ENCODE data around the gene CYB561D1. TPM values are rescaled to one million over a fixed set of nuclear protein-coding genes. Genes with fewer than 3 reads are reported as not detected.
A peak's percentile ranks its signal among the peaks of the same experiment; 100 is the strongest.
"Not testable (repeated sequence)": the region's sequence is repeated elsewhere in the genome, so short reads cannot be mapped to it uniquely, and the experiment has no call there.

The CYB561D1 gene
- total RNA-seq, 2 donors from 2014 or later, result 15.8 to 16.5 TPM

DNA sequence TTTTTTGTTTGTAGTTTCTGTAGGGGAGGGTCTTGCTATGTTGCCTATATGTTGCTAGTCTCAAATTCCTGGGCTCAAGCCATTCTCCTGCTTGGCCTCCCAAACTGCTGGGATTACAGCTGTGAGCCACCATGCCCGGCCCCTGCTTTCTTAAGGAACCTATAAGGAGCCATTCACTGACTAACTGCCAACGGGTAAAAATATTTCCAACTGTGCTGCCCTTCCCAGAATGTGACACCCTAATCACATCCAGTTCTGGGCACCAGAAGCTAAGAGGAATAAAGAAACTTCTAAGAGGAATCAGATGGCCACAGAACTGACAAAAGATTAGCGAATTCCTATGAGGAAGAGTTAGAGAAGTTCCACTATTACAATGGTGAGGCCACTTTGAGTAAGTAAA lies 21.1 kb upstream of the CYB561D1 start:
- Mint-ChIP-seq H3K4me3 (no peak overlapping the region), H3K4me1 (ENCODE audit: low read depth) (no peaks in the 10 kb centered on the region), H3K27me3 (ENCODE audit: low read depth) (peaks cover 49% of the 10 kb centered on the region), H3K9me3 (no peaks in the 10 kb centered on the region), H3K27ac (no peak overlapping the region), H3K36me3 (ENCODE audit: insufficient read depth in 2 of 2) (no peaks in the 10 kb centered on the region)
- DNase-seq (no peak), ATAC-seq (replicated peaks in 1 of 2) (no peak)

DNA sequence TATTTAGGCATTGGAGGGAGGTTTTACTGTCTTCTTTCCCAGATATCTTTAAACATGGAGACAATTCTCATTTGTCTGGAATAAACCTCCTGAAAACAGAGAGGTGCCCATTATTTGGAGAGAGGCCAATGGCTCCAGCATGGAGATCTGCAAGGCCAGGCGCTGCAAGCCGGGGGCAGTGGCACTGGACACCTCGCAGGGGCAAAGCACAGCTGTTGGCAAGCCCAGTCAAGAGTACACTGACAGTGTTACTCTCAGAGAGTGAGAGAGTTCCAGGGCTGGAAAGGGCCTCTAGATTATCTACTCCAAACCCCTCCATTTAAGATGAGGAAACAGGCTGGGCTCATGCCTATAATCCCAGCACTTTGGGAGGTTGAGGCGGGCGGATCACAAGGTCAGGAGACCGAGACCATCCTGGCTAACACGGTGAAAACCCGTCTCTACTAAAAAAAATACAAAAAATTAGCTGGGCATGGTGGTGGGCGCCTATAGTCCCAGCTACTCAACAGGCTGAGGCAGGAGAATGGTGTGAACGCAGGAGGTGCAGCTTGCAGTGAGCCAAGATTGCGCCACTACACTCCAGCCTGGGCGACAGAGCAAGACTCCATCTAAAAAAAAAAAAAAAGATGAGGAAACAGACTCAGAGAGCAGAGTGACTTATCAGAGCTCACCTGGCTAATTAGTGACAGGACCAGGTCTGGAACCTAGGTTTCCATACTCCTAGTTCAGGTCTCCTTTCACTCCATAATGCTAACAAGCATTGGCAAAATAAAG lies 20.4 kb upstream of the CYB561D1 start:
- peaks cover 47% of the 10 kb centered on the region for H3K27me3 Mint-ChIP-seq (ENCODE audit: low read depth)
- not testable (repeated sequence) for ATAC-seq (replicated peaks in 1 of 2); H3K4me1 Mint-ChIP-seq (ENCODE audit: low read depth); DNase-seq; H3K36me3 Mint-ChIP-seq (ENCODE audit: insufficient read depth in 2 of 2); H3K9me3 Mint-ChIP-seq; H3K27ac Mint-ChIP-seq; H3K4me3 Mint-ChIP-seq

DNA sequence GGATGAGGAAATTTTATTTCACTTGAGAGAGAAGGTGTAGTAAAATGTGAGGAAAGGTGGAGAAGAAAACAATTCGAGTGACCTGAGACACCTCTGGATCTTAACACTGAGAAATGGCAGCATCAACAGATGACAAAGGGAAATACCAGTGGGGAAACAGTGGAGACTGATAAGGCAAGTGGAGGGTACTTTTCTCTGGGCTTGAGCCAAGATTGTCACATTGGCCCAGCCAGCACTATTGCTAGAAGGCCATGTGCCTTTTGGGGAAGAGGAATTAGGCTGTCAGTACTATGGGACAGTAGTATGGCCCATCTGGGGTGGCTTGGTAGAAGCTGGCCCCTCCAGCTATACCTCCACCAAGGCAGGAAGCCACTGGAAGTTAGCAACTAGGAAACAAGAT lies 19.2 kb upstream of the CYB561D1 start:
- H3K27me3 Mint-ChIP-seq (ENCODE audit: low read depth), result peaks cover 47% of the 10 kb centered on the region
- DNase-seq, result no peak
- no peaks in the 10 kb centered on the region for H3K9me3 Mint-ChIP-seq
- H3K27ac Mint-ChIP-seq, result no peak overlapping the region
- H3K4me3 Mint-ChIP-seq, result no peak overlapping the region
- no peaks in the 10 kb centered on the region for H3K36me3 Mint-ChIP-seq (ENCODE audit: insufficient read depth in 2 of 2)
- ATAC-seq (replicated peaks in 1 of 2), result no peak
- peaks cover 4% of the 10 kb centered on the region for H3K4me1 Mint-ChIP-seq (ENCODE audit: low read depth)

DNA sequence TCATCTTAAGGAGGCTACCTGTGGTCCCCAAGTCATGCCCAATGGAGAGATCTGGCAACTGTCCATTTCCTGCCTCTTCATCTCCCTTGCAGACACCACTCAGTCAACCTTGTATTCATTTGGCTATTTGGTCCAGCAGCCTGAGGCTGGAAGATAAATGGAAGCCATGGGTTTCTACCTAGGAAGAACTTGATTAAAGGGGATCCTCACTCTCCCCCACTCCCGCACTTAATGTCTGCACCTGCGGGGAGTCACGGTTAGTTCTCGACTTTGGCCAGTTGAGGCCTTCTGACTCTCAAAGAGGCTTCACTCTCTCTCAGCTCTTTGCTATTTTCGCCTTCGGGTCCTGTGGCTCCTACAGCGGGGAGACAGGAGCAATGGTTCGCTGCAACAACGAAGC lies 18.6 kb upstream of the CYB561D1 start:
- Mint-ChIP-seq H3K4me1 (ENCODE audit: low read depth) (peaks cover 5% of the 10 kb centered on the region), H3K27ac (no peak overlapping the region), H3K36me3 (ENCODE audit: insufficient read depth in 2 of 2) (no peaks in the 10 kb centered on the region), H3K9me3 (no peaks in the 10 kb centered on the region), H3K27me3 (ENCODE audit: low read depth) (peaks cover 47% of the 10 kb centered on the region), H3K4me3 (no peak overlapping the region)
- no peak for DNase-seq
- no peak for ATAC-seq (replicated peaks in 1 of 2)

DNA sequence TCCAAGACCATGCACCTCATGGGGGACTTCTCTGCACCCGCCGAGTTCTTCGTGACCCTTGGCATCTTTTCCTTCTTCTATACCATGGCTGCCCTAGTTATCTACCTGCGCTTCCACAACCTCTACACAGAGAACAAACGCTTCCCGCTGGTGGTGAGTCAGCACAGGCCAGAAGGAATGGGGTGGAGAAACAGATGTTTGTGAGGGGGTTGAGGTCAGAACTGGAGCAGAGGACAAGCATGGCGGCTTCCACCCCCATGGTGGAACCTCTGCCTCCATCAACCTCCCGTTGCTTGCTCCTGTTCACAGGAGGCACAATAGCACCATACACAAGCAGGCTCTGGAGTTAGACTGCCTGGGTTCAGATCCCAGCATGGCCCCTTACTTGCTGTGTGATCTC lies 17.1 kb upstream of the CYB561D1 start:
- H3K9me3 Mint-ChIP-seq, result no peaks in the 10 kb centered on the region
- H3K27me3 Mint-ChIP-seq (ENCODE audit: low read depth), result peaks cover 41% of the 10 kb centered on the region
- no peaks in the 10 kb centered on the region for H3K36me3 Mint-ChIP-seq (ENCODE audit: insufficient read depth in 2 of 2)
- H3K4me1 Mint-ChIP-seq (ENCODE audit: low read depth), result peaks cover 19% of the 10 kb centered on the region
- H3K27ac Mint-ChIP-seq, result no peak overlapping the region
- no peak for DNase-seq
- ATAC-seq (replicated peaks in 1 of 2), result no peak
- no peak overlapping the region for H3K4me3 Mint-ChIP-seq

DNA sequence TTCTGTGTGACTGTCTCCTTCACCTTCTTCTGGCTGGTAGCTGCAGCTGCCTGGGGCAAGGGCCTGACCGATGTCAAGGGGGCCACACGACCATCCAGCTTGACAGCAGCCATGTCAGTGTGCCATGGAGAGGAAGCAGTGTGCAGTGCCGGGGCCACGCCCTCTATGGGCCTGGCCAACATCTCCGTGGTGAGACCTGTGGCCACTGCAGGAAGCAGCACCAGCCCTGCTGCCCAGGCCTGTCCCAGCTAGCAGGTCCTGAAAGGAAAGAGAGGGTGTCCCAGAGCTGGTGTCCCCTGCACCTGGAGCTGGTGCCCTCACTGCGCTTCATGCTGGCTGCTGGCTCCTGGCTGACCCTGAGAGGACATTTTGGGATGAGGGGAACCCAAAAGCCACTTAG lies 16.1 kb upstream of the CYB561D1 start:
- H3K4me3 Mint-ChIP-seq, result no peak overlapping the region
- peaks cover 25% of the 10 kb centered on the region for H3K4me1 Mint-ChIP-seq (ENCODE audit: low read depth)
- no peak for DNase-seq
- no peaks in the 10 kb centered on the region for H3K9me3 Mint-ChIP-seq
- ATAC-seq (replicated peaks in 1 of 2), result no peak
- H3K27me3 Mint-ChIP-seq (ENCODE audit: low read depth), result peaks cover 40% of the 10 kb centered on the region
- no peak overlapping the region for H3K27ac Mint-ChIP-seq
- H3K36me3 Mint-ChIP-seq (ENCODE audit: insufficient read depth in 2 of 2), result no peaks in the 10 kb centered on the region

DNA sequence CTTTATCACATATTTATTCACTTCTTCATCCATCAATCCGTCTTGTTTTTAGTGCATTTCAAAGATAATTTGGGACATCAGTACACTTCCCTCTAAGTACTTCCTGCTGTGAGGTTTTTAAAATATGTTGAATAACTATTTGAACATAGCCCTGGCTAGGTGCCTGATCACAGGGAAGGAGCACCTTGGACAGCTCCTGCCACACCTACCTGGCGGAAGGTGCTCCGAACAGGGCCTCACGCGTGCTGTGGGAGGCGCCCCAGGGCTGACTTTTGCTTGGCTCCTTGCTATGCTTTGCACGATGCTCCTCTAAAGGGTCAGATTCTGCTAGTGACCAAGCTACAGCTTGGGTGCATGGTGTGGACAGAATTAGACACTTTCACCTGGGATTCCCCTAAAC lies 15.1 kb upstream of the CYB561D1 start:
- Mint-ChIP-seq H3K27me3 (ENCODE audit: low read depth) (peaks cover 35% of the 10 kb centered on the region), H3K9me3 (no peaks in the 10 kb centered on the region), H3K36me3 (ENCODE audit: insufficient read depth in 2 of 2) (no peaks in the 10 kb centered on the region), H3K4me3 (no peak overlapping the region), H3K27ac (no peak overlapping the region), H3K4me1 (ENCODE audit: low read depth) (peaks cover 32% of the 10 kb centered on the region)
- no peak for ATAC-seq (replicated peaks in 1 of 2)
- peak in 1 of 2 donors; percentile 37 for DNase-seq

DNA sequence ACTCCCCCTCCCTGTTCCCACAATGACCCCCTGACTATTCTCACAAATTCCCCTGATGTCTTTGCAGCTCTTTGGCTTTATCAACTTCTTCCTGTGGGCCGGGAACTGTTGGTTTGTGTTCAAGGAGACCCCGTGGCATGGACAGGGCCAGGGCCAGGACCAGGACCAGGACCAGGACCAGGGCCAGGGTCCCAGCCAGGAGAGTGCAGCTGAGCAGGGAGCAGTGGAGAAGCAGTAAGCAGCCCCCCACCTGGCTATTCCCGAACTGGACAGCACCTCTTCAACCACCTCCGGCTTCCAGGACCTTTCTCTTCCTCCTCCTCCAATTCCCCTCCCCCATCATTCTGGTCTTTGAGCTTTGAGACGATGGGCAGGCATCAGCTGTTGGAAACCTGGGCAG lies 14.6 kb upstream of the CYB561D1 start:
- H3K4me1 Mint-ChIP-seq (ENCODE audit: low read depth), result peaks cover 35% of the 10 kb centered on the region

DNA sequence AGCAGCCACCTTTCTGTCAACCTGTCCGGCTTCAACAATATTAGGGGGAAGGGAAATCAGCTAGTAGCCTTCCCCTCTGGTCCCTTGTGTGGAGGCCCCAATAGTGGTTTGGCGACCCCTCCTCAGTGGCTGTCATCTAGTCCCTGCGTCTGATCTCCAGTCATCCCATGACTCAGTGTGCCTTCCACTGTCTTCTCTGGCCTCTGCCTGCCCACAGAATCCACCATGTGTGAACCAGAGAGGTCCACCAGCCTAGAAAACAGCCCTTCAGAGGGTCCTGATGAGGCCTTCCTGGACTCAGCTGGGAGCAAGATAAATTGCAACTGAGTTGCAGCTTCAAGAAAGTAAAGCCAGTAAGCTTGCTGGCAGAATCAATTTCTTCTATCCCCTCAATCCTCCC lies 14.0 kb upstream of the CYB561D1 start:
- DNase-seq (no peak), ATAC-seq (replicated peaks in 1 of 2) (no peak)
- Mint-ChIP-seq H3K4me1 (ENCODE audit: low read depth) (peaks cover 41% of the 10 kb centered on the region), H3K27ac (no peak overlapping the region), H3K36me3 (ENCODE audit: insufficient read depth in 2 of 2) (no peaks in the 10 kb centered on the region), H3K27me3 (ENCODE audit: low read depth) (peaks cover 35% of the 10 kb centered on the region), H3K4me3 (no peak overlapping the region), H3K9me3 (no peaks in the 10 kb centered on the region)

More for the DNA sequence above, 14.6 kb upstream of the CYB561D1 start:
- DNase-seq, result no peak
- H3K4me3 Mint-ChIP-seq, result no peak overlapping the region
- H3K27me3 Mint-ChIP-seq (ENCODE audit: low read depth), result peaks cover 35% of the 10 kb centered on the region
- no peaks in the 10 kb centered on the region for H3K9me3 Mint-ChIP-seq
- no peaks in the 10 kb centered on the region for H3K36me3 Mint-ChIP-seq (ENCODE audit: insufficient read depth in 2 of 2)
- no peak for ATAC-seq (replicated peaks in 1 of 2)
- no peak overlapping the region for H3K27ac Mint-ChIP-seq

DNA sequence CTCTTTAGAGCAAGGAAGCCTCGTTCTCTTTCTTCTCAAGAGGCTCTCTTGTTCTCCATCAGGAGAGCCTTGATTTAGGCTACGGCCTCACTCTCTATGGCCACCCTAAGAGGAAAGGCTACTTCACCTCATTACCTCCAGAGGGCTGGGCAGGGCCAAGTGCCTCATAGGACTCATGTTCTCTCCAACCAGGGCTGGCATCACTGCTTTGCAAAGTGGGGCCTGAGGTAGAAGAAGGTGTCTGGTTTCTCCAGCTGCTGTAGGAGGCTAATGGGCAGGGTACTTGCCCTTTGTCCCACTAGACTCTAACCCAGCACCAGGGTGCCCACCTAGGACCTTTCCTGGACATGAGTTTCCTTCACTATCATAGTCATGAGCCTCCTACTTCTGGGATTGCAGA lies 12.2 kb upstream of the CYB561D1 start:
- no peak for ATAC-seq (replicated peaks in 1 of 2)

DNA sequence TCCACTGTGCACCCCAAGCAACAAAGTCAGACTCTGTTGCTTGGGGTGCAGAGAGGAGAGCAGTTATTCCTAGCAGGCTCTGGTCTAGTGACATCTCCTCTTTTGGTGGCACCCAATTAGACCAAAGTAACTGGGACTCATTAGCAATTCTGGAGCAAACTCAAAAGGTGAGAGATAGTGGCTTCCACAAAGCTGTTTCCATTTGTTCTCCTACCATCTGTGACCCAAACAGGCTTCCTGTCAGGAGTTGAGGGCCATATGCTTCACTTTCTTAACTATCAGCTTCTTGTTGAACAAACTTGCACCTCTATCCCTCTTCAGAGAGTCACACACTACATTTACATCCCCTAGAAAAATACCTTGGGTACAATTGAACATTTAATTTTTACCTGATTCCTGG lies 11.7 kb upstream of the CYB561D1 start:
- Mint-ChIP-seq H3K4me1 (ENCODE audit: low read depth) (peaks cover 59% of the 10 kb centered on the region), H3K27me3 (ENCODE audit: low read depth) (peaks cover 27% of the 10 kb centered on the region), H3K4me3 (peak overlapping the region; percentile 86 to 98), H3K36me3 (ENCODE audit: insufficient read depth in 2 of 2) (no peaks in the 10 kb centered on the region), H3K27ac (no peak overlapping the region), H3K9me3 (no peaks in the 10 kb centered on the region)
- DNase-seq, result no peak
- no peak for ATAC-seq (replicated peaks in 1 of 2)

More for the DNA sequence above, 12.2 kb upstream of the CYB561D1 start:
- Mint-ChIP-seq H3K4me3 (no peak overlapping the region), H3K27ac (no peak overlapping the region), H3K9me3 (no peaks in the 10 kb centered on the region), H3K27me3 (ENCODE audit: low read depth) (peaks cover 27% of the 10 kb centered on the region), H3K4me1 (ENCODE audit: low read depth) (peaks cover 58% of the 10 kb centered on the region), H3K36me3 (ENCODE audit: insufficient read depth in 2 of 2) (no peaks in the 10 kb centered on the region)
- DNase-seq, result no peak

DNA sequence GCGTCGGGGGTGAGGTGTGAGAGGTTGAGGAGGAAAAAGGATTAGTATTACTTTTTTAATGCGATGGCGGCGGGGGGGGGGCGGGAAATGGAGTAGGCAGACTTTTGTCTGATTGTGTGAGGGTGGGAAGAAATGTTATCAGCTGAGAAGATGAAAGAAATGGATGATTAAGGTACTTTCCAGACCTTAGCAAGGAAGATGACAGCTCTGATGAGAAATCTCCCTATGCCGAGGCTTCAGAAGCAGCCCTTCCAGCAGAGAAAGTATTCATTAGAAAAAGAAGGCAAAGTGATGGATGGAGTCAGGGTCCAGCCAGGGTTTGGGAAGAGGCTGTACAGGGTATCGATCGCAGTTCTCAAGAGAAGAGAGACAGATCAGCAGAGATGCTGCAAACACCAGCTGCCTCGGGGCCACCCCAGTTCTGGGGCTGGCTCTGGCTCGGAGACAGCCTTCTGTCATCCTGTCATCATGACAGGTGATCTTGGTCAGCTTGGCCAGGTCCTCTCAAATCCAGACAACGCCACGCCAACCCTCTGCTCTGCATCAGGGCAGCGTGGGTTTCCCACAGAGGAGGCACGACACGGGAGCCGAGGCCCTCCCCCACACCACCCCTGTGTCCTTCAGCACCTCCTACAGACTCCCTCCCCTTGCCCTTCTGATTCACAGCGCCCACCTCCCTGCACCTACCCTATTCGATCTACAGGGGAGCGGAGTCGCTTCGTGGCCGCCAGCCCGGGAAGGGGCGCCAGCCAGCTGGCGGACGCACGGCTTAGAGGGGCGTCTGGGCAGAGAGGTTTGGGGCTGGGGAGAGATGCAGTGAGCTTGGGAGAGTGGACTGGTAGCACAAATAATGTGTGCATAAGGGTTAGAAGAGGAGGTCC lies 10.9 kb upstream of the CYB561D1 start:
- H3K27ac Mint-ChIP-seq, result peak overlapping the region; percentile 90
- peak overlapping the region; percentile 86 to 98 for H3K4me3 Mint-ChIP-seq
- H3K36me3 Mint-ChIP-seq (ENCODE audit: insufficient read depth in 2 of 2), result no peaks in the 10 kb centered on the region
- DNase-seq (peak; percentile 44 to 67), ATAC-seq (replicated peaks in 1 of 2) (peak; percentile 65 to 70)
- H3K27me3 Mint-ChIP-seq (ENCODE audit: low read depth), result peaks cover 27% of the 10 kb centered on the region
- H3K4me1 Mint-ChIP-seq (ENCODE audit: low read depth), result peaks cover 59% of the 10 kb centered on the region
- H3K9me3 Mint-ChIP-seq, result no peaks in the 10 kb centered on the region

DNA sequence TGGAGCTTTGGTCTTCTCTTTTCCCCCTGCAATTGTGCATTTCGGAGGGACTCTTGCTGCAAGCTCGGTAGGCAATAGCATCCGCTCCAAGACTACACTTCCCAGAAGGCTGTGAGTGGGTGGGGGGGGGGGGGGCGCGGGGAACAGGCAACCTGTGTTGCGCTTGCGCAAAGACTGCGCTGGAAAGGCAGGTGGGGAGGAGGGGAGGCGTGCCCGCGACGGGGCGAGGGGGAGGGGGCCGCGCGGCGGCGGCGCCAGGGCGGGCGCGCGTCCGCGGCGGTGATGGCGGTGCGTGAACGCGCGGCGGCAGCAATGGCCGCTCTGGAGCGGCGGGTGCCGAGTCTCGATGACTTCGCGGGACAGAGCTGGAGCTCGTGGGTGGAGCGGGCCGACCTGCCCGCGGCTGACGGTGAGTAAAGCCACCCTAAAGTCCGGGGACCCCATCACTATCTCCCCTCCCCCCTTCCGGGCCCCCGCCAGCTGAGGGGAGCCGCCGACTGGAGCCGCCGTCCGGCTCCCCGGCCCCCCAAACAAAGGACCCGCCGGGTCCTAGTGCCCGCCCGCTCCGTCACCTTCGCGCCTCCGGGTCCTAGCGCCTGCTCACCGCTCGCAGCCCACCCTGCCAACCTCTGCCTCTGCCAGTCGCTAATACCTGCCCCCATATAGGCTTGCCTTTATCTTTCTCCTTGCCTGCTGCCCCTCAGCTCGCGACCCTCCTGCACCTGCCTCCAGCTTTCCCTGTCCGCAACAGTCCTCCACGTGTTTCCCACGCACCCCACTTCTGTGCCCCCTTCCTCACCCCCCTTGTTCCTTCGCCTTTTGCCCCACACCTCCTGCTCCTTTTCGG lies 10.0 kb upstream of the CYB561D1 start, which contains the start of gene ATXN7L2:
TSS of gene ATXN7L2 (plus strand) at position 234 of the 847 bp plus-strand sequence. CDS start at position 283, 49 bp downstream.
- Mint-ChIP-seq H3K36me3 (ENCODE audit: insufficient read depth in 2 of 2) (no peaks in the 10 kb centered on the region), H3K27ac (peak within 1 kb of the TSS; percentile 90), H3K9me3 (no peaks in the 10 kb centered on the region), H3K4me1 (ENCODE audit: low read depth) (peaks cover 57% of the 10 kb centered on the region), H3K27me3 (ENCODE audit: low read depth) (peaks cover 18% of the 10 kb centered on the region), H3K4me3 (peak within 1 kb of the TSS; percentile 90 to 98)
- ATAC-seq (replicated peaks in 1 of 2), result peak; percentile 75 to 76
- peak; percentile 91 to 93 for DNase-seq
